Stimulated activated CD8-positive, alpha-beta memory T cell treated with anti-CD3 and anti-CD28 coated beads, Interleukin-7, amount 100 ng/mL, for 1 hour (primary cell): ENCODE data around the gene NTM.

Source experiments
- DNase-seq, 2 donors: peaks; one replicate each; pipeline ENCODE4 v3.0.0-alpha.2; 2020; ENCODE audit warnings: low read depth in 2 of 2

NTM gene

DNA sequence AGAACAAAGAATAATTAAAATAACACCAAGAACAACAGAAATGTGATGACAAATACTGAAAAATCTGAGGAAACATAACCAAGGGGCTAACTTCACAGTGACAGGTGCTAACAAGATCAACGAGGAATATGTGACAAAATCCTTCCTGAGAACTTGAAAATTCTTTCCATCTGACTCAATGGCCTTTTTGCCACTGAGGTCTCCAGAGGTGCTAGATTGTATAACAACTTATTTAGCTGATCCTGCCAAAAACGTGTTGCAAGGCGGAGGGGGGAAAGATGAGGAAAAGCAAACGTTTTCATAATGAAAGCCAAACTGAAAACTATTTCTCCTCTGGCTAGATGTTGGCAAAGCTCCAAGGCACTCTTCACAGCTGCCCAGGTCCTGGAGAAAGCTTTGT lies 364.5 kb downstream of the NTM start:
- no peak for DNase-seq

GRCh38 chr11:131737357-131737756 lies 366.9 kb downstream of the NTM start:
- no peak for DNase-seq

GRCh38 chr11:131739243-131739882 lies 368.9 kb downstream of the NTM start:
- DNase-seq, result no peak

DNA sequence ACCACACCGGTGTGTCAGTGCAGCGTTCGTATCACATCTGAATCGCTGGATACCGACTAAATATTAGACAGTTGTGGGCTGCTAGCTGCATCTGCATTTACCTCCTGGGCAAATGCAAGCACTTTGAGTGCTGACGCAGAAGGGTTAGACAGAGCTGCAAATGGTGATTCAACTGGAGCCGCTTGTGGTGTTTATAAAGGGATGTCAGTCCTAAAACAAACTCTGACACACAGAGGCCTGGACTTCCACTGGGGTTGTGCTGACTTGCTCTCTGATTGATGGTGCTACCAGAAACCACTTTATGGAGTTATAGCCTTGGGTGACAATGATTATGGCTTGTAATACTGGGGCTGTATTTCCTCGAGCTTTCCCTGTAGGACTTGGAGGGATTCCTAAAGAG lies 374.4 kb downstream of the NTM start:
- no peak for DNase-seq

DNA sequence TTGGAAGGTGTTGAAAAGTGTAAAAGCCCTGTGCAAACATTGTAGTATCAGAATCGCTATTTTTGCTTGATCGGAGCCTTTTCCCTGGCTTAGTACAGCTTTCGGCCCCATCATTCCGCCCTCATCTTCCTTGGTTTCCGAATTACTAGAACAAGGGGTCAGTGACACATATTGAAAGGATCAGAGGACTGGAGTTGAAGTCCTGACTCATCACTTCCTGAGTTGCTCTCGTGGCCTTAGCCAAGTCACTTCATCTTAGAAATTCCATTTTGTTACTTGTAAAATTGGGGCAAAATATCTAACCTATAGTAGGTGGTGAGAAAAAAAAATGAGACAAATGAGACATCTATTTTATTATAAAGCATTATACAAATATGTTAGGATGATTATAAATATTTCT lies 375.0 kb downstream of the NTM start:
- no peak for DNase-seq

- no peak for DNase-seq
Measured at GRCh38 chr11:131746201-131746600, 375.8 kb downstream of the NTM start.

DNA sequence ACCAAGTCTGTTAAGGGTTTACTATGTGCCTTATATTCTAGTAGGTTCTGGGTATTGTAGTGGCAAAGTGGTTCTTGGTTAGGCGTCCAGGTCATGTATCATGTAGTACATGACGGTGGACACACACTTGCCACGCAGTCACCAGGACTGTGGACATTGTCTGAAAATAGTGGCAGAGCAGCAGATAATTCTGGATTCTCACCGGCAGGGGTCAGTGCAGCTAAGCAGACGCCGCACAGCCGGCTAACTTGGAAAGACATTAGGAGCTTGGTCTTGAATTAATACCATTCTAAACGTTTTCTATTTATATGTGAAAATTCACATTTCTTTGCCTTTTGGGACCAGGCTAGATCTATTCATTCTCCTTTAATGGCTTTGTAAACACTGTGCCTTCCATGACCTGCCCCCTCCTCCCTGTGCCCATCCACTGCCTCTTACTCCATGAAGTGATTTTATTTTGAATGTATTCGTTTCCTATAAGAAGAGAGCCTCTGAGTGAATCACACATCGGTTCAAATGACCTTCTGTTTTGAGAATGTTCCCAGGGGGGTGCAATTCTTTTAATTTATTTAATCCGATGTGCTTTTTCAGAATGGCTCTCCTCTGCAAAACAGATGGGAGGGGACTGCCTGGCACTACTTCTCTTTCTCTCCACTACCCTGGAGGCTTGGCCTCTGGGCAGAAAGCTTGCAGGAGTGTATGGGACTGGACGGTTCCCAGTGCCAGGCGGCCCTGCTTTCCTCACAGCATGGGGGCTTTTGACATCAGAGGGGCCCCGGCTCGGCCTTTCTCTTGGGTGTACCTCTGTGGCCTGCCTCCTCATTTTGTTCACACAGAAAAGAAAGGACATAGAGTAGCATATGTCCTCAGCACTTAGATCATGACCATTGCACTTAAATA lies 378.0 kb downstream of the NTM start:
- no peak for DNase-seq

DNA sequence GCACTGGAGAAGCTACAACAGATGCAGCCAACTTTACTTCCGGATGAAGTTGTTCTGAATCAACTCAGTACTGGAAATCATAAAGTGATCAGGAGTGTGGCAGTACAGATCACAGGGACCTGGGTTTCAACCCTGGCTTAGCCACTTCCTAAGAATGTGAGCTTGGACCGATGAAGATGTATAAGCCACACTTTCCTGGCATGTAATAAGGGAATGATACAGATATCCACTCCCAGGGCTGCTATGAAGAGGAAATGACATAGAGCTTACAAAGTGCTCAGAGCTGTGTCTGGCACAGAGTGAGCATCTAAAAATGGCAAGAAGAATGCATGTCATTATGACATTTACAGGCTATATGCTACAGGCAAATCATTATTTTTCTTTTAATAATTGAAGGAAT lies 378.7 kb downstream of the NTM start:
- DNase-seq, result no peak

GRCh38 chr11:131750152-131750551 lies 379.7 kb downstream of the NTM start:
- DNase-seq, result no peak

- no peak for DNase-seq
Measured at GRCh38 chr11:131750692-131751091, 380.3 kb downstream of the NTM start.

- DNase-seq, result no peak
Measured at GRCh38 chr11:131754671-131755070, 384.3 kb downstream of the NTM start.

DNA sequence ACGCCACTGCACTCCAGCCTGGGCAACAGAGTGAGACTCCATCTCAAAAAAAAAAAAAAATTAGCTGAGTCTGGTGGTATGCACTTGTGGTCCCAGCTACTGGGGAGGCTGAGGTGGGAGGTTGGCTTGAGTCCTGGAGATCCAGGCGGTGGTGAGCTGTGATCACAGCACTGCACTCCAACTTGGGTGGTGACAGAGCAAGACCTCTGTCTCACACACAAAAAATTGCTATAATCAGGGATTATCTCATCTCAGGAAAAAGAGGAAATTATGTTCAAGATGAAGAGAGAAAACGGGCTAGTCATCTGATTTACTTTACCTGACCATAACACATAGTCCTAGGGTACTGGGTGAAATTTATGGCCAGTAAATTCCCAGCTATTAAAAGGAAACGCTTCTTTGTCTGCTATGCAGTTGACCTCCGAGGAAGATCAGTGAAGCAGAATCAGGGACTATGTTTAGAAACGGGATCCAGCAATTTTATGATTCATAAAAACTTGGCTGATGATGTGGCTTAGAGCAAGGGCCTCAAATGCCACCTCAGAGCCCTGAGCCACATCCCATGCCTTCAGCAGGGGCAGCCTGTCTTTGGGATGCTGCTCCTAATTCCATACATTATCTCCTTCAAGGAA lies 386.2 kb downstream of the NTM start:
- DNase-seq, result no peak

- DNase-seq, result no peak
Measured at GRCh38 chr11:131758726-131759125, 388.3 kb downstream of the NTM start.

DNA sequence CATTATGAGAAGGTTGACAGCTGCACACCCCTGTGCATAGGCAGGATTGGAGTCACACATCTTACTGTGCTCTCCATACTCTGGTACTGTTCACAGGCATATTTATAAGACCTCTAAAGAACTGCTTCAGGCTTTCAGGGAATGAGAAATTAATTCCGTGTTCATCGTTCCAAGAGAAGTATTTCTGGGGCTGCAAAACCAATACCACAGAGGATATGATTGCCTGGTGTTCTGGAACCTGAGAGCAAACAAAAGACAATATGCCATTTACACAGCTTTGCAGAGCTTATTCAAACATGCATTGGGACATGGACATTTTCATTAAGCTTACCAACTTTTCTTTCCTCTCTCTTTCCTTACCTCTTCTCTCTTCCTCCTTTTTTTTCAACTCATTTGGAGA lies 388.7 kb downstream of the NTM start:
- no peak for DNase-seq

- DNase-seq, result no peak
Measured at GRCh38 chr11:131760091-131761061, 390.0 kb downstream of the NTM start.

- DNase-seq, result no peak
Measured at GRCh38 chr11:131762346-131763110, 392.1 kb downstream of the NTM start.

DNA sequence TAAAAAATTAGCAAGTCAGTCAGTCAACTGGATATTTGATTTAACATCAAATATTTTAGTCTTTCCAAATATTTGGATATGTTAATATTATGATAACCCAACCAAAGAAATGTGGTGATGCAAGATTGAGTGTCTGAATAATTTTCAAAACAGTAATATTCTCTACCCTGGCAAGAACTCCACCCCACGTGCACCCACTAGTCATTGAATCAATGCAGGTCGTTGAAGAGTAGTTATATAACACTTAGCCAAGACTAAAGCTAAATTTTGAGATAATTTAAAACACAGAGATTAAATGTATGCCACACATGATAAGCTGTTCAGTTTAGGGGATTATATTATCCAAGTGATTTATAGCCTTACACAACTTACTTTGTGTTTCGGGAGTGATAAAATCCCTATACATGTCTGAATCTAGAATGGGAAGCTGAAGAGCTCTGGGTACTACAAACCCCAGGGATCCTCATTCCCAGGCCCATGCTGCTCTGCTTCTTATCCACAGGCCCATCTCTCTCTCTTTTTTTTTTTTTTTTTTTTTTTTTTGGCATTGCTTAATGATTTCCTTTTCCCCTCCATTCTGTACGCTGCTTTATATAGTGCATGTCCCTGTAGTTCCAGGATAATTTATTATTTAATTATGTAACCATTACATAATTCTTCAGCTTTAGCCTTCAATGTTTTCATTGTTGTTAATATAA lies 392.9 kb downstream of the NTM start:
- DNase-seq, result no peak

GRCh38 chr11:131764126-131764525 lies 393.7 kb downstream of the NTM start:
- DNase-seq, result no peak

DNA sequence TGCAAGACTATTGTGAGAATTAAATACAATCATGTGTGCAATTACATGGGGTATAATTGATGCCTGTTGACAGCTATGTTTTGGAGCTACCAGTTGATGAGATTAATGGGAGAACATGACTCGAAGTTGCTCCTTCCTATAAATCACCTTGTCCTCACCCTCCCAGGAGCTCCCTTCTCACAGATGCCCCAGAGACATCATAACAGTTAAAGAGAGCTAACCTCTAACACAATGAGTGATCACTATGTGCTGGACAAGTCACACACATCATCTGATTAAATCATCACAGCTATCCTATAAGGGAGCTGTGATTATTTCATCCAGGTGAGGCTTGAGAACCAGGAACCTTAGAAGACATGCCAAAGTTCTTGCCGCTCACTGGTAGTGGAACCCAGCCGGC lies 394.2 kb downstream of the NTM start:
- no peak for DNase-seq

DNA sequence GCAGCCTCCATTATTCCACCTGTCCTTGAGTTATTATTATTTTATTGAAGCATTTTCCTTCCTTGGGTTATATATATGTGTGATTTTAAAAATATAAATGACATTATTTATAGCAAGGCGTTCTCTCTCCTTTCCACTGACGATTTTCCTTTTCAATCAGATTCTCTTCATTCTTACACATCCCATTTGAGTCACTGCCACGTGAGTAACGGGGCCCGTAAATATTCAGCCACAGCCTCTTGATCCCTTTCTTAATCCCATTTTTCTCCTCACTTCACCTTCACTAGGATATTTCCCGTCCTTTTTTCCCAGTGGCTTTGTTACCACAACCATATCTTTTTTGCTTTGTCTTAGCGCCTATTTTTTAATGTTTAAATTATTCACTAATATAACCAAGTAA lies 396.2 kb downstream of the NTM start:
- no peak for DNase-seq
